GM18873 (cell line): Measurements from ENCODE around the gene USHBP1.

Experiments
- ATAC-seq: cut with Tn5 transposase; IDR thresholded peaks from one replicate; pipeline ENCODE4 v1.9.1; 2021; ENCODE audit warnings: mild to moderate bottlenecking, moderate library complexity, moderate number of reproducible peaks; ENCODE audit not compliant: unreplicated experiment, low FRiP score

USHBP1 gene

DNA sequence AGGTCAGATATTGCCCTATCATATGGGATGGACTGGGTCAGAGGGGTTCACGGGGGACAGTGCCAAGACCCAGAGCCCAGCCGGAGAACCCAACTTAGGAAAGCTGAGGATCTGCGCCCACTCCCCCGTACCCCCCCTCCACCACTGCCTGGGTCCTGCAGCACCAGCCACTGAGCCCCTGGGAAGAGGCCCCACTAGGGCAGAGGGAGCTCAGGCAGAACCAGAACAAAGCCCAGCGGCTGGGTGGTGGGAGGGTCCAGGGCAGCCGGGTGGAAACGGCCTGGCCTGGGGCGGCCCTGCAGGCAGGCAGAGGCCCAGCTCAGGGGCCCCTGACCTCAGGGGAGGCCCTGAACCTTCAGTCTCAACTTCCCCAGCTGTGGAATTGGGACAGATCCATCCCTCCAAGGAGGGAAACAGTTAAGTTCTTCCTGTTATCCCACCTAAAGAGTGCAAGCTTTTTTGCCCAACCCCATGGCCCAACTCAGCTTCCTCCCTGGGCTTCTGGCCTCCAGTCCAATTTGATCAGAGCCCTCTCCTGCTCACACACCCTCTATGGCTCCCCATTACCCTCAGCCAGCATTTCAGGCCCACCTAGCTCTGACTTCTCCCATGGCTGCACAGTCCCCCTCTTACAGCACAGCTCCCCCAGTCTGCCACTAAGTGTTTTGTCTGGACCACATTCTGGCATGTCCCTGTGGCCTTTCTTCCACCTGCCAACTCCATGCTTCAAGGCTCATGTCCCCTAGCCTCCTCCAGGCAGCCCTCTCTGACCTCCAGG lies 21.9 kb downstream of the USHBP1 start:
- no peak for ATAC-seq

DNA sequence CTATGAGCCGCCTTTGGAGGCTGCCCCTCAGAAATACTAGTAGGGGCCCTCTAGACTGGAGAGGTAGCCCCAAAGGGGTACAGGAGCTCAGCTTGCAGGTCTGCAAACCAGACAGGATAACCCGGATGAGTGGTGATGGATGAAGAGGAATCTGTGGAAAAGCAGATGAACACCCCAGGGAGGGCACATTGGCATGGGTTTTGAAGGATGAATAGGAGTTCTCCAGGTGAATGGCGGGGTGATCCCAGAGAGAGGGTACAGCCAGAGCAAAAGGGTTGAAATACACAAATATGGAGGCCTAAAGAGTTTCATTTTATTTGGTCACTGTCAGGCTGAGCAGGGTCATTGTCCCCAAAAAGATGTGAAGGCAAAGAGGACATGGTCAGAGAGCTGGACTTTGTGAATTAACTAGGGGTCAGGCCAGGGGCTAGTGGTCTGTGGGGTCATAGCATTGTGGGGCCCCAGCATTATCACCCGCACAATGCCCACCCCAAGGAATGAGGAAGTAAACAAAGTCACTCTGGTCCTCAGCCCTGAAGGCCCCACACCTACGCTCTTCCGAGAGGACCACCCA lies 23.6 kb downstream of the USHBP1 start:
- no peak for ATAC-seq

DNA sequence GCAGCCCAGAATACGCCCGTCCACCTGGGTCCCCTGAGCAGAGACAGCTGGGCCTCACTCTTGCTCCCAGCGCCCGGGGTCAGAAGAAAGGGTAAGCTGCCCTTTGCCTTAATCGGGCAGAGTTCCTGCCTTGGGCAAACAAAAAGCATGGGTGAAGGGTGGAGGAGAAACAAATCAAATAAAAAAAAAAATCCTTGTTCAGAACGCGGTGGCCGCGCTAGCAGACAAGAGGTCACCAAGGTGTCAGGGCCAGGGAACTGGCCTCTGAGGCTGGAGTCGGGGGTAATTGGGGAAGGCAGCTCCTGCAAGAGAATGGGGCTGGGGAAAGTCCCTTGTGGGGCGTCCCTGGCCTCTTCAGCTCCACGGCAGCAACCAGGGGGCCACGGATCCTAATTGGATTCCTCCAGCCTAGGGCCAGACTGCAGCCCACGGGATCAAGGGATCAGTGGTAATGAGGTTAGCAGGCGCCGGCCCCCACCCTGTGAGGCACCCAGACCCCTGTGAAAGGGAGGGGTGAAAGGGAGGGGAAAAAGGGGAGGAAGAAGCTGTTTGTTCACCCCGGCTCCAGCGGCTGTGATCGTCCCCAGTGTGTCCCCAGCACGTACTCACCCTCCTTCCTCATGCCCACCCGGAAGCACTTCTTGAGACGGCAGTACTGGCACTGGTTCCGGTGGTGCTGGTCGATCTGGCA lies 24.3 kb downstream of the USHBP1 start:
- ATAC-seq = no peak

GRCh38 chr19:17237747-17238706 lies 26.5 kb downstream of the USHBP1 start:
- no peak for ATAC-seq

- ATAC-seq = no peak
These were observed 27.6 kb downstream of the USHBP1 start for GRCh38 chr19:17236811-17237543.

DNA sequence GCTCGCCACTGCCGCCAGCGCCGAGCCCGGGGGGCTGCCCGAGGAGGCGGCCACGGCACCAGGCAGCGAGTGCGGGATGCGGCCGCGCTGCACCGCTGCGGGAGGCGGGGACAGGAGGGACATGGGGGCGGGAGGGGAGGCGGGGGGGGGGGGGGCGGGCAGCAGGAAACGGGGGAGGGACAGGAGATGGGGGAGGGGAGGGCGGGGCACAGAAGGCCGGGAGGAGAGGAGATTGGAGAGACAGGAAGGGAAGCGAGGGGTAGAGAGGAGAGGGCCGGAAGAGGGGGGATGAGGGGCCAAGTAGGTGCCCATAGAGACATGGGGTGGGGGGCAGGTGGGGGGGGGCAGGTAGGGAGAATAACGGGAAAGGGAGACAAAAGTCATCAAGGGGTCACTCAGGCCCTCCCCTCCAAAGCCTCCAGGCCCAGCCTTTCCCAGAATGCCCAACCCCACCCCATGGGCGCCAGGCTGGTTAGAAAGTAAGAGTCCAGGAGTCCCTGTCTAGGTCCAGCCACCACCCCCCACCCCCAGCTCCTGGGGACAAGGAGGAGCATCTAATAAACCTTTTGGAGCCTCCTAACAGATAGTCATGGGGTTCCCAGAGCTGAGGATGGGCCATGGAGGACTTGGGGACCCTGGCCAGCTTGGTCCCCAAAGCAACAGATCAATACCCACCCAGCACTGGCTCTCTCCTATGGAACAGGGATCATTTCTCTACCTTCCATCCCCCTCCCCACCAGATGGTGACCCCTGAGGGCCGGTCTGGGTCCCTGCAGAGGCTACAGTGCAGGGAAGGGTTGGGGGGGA lies 28.4 kb downstream of the USHBP1 start:
- no peak for ATAC-seq

DNA sequence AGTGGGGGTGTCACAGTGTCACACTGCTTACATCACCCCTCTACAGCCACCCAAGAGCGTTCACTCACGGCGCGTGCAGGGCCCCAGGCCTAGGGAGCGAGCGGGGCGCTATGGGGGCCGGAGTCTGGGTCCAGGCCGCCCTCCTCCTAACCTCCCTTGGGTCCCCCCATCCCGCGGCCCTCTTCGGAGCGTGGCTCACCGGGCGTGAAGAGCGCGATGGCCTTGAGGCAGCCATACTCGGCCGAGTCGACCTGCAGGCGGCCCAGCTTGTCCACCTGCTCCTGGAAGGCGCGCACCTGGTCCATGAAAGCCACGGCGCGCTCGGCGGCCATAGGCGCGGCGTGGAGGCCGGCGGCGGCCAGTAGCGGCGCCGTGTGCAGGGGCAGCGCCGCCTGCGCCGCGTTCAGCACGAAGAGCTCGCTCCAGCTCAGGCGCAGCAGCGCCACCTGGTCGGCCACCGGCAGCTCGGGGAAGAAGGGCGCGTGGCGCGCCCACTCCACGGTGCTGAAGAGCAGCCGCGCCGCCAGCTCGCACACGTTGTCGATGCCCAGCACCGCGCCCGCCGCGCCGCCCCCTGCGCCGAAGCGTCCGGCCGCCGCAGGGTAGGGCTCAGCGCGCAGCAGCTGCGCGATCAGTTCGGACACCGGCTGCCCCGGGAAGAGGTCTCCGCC lies 29.1 kb downstream of the USHBP1 start:
- ATAC-seq = peak; percentile 43

- peak; percentile 38 for ATAC-seq
These were observed 29.6 kb downstream of the USHBP1 start for GRCh38 chr19:17234911-17235299.

DNA sequence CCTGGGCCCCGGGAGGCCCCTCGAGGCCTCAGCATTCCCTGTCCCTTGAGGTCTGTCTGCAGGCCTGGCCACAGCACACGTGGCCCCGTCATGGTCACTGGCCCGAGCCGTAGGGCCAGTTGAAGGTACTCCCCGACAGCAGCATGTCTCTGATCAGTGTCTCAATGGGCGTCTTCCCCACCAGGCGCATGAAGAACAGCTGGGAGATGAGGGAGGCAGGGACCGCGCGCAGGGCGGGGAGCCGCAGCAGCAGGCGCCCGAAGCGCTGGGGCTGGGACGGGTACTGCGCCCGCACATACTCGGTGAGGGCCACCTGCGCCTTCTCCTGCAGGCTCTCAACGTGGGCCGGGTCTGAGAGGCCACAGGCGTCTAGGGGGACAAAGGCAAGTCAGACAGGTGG lies 32.3 kb downstream of the USHBP1 start:
- ATAC-seq = no peak

- no peak for ATAC-seq
These were observed 34.7 kb downstream of the USHBP1 start for GRCh38 chr19:17229890-17230289.

- no peak for ATAC-seq
These were observed 36.7 kb downstream of the USHBP1 start for GRCh38 chr19:17227798-17228367.

- peak; percentile 91 for ATAC-seq
These were observed 38.3 kb downstream of the USHBP1 start, which contains the start of gene OCEL1 for GRCh38 chr19:17226002-17226933. OCEL1 (plus strand) TSS chr19:17226226; CDS start chr19:17226248, 22 bp downstream.

- no peak for ATAC-seq
These were observed 39.5 kb downstream of the USHBP1 start for GRCh38 chr19:17225053-17225452.

DNA sequence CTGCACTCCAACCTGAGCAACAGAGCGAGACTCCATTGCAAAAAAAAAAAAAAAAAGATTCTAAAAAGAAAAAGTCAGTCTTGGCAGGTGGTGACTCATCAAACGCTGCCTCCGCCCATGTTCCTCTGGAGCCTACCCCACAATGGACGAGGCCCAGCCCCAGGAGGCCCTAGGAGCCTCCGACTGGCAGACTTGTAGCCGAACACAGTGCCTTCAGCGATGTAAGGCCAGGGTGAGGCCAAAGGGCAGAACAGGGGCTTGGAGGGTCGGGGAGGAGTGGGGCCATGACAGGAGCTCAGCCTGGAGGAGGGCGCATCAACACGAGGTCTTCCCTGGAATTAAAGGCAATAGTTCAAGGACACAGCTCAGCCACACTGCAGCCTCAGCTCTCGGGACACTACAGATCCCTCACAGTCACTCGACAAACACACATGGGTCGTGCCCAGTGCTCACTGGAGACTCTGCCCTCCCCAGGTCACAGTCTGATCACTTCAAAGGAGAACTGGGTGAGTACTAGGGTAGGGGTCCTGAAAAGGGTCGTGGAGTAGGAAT lies 44.3 kb downstream of the USHBP1 start:
- no peak for ATAC-seq

- no peak for ATAC-seq
These were observed 45.3 kb downstream of the USHBP1 start for GRCh38 chr19:17219286-17219685.

DNA sequence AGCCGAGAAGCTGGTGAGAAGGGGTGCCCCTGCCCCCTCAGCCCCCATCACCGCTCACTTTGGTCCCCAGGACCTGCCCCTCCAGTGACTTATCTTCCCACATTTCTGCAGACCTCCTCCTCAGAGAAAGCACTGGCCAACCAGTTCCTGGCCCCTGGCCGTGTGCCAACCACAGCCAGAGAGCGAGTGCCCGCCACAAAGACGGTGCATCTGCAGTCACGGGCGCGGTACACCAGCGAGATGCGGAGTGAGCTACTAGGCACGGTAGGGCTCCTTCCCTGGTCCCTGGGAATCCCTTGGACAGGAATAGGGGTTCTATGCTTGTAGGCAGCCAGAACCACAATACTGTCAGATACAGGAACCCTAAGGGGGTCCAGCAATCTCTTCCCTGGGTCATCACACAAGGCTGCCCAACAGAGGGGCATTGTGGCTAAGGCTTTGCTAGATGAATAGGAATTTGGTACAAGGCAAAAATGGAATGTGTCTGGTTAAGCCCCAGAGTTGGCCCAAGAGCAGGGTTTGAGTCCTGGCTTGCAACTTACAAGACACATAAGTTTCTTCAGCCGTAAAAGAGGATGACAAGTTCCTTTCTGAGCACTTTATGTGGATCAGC lies 48.4 kb downstream of the USHBP1 start:
- ATAC-seq = no peak
